ENCODE results near the gene SGTA.

Gene SGTA

DNA sequence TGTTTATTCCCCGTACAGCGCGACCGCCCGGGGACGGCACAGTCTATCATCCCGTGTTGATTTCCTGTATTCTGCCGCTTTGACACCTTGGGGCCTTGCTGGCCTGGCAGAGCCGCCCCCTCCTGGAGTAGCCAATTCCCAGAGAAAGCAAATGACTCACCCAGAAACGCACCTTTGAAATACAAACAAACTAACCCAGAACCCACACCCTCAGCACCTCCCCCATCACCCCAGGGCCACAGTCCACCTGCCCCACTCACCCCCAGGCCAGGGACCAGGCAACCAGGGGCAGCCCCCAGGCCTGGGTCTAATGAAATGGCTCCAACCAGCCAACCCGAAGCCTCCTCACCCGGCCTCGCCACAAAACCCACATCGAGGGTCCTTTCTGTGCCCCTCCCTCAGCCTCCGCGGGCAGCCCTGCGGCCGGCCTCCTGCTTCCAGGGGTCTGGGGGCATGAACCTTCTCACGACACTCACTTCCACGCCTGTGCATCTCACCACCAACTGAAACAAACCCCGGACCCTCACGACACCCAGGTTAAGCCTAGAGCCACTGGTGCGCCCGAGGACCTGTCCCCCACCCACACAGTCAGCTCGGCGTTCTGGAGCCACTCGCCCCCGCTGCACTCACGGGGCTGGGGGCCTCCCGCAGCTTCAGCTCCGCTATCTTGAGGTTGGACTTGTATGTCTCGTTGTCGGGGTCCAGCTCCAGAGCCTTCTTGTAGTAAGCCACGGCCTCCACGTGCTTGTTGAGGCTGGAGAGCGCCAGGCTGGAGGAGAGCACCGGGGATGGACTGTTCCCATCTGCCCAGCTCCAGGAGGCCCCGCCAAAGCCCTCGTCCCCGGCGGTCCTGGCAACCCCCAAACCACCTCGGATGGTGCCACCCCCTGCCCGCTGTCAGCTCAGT is 20.9 kb downstream of the SGTA start:
- TF ChIP-seq ZNF274 (IDR thresholded peaks at IDR 0.05; ENCODE audit: low read depth, low read length): no peak

DNA sequence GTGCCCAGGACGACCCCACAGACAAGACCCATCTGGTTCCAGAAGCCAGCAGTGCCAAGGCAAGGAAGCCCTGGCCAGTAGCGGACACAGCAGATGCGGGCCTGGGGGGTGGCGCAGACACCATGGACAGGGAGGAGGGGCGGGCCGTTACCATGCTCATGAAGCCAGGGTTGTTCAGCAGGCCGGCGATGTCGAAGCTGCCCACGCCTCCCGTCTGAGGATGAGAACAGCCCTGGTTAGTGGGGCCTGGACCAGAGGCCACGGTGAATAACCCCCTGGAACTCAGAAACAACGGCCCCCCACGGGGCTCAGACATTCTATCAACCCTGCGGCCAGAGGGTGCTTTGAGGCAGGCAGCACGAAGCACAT is 21.8 kb downstream of the SGTA start:
- no peak overlapping the region for H3K4me3 ChIP-seq (ENCODE audit: low read length)
- no peak for TF ChIP-seq ZNF274 (IDR thresholded peaks at IDR 0.05; ENCODE audit: low read depth, low read length)

More for the DNA sequence above, 20.9 kb downstream of the SGTA start:
- H3K4me3 ChIP-seq (ENCODE audit: low read length): no peak overlapping the region

DNA sequence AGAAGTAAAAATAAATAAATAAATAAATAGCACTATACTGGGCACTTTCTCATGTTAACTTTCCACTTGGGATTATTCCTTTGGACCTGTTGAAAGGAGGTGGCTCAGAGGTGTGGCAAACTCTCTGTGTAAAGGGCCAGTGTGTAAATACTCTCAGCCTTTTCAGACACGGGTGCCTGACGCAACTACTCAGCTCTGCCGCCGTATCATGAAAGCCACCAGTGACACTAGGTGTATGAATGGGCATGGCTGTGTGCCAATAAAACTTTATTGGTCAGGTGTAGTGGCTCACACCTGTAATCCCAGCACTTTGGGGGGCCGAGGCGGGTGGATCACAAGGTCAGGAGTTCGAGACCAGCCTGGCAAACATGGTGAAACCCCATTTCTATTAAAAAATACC is 23.1 kb downstream of the SGTA start:
- TF ChIP-seq ZNF274 (IDR thresholded peaks at IDR 0.05; ENCODE audit: low read depth, low read length): no peak
- H3K4me3 ChIP-seq (ENCODE audit: low read length): no peak overlapping the region

DNA sequence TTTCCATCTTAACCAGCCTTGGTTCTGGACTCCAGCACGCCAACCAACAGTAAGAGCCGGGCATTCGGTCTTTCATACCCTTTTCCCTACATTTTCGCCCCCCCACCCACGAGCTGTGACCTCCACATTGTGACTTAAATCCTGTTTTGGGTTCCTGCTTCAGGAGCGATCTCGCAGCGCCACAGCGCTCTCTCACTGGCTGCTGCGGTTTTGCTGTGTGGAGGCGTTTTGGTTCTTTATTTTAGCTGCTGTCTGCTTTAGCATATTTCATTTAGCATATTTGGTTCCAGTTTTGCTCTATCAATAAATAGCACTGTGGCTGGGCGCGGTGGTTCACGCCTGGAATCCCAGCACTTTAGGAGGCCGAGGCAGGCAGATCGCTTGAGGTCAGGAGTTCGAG is 23.7 kb downstream of the SGTA start:
- no peak overlapping the region for H3K4me3 ChIP-seq (ENCODE audit: low read length)
- TF ChIP-seq ZNF274 (IDR thresholded peaks at IDR 0.05; ENCODE audit: low read depth, low read length): no peak

DNA sequence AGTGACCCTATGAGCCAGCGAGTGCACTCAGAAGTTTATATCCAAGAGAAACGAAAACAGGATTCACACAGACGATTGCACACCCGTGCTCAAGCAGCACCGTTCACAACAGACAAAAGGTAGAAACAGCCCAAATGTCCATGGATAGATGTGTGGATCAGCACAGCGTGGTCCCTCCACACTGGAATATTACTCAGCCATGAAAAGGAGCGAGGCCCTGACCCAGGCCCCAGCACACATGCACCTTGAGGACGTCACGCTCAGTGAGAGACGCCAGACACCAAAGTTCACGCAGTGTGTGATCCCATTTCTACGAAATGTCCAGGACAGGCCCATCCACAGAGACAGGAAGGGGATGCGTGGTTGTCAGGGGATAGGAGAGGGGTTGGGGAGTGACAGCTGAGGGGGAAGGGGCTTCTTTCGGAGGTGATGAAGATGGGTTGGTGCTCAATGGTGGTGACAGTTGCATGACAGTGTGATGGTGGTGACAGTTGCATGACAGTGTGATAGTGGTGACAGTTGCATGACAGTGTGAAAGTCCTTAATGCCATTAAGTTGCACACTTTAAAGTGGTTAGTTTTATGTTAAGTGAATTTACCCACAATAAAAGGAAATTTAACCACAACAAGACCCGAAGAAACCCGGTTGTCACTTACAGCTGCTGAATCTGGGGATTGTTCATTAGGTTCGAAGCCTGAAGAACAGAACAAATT is 24.3 kb downstream of the SGTA start:
- no peak overlapping the region for H3K4me3 ChIP-seq (ENCODE audit: low read length)
- no peak for TF ChIP-seq ZNF274 (IDR thresholded peaks at IDR 0.05; ENCODE audit: low read depth, low read length)

DNA sequence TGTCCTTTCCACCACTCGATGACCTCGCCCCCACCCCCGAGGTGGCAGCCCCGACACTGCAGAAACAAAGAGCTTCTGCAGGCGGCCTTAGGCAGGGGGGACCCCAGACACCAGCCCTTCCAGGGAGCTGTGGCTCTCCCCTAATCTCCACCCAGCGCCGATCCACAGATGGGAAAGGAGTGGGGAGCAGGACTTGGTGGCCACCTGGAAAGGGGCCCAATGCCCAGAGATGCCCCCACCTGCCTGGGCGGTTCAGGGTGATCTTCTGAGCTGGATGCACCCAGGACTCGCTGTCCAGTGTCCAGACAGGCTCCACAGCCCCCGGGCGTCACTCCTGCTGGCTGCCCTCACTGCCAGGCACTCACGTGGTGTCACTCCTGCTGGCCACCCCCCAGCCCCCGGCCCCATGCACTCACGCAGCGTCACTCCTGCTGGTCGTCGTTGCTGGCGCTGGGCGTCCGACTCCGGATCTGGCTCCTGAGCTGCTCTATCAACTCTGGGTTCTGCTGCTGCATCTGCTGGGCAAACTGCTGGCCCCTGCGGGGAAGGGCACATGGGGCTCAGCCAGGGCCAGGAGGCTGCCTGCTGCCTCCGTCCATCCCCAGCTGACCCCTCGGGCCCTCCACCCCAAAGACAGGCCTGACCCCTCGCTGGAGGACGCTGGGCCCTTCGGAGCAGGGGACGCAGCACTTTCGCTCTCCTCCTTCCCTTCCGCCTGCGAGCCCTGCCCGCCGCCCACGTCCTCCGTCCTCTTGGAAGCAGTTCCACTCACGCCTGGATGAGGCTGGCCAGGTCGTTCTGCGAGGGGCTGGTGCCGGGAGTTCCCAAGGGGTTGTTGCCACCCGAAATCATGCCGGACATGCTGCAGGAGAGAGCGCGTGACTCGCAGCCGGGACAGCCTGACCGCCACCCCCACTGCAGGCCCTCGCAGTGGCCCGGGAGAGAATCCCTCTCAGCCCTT is 25.9 kb downstream of the SGTA start:
- TF ChIP-seq ZNF274 (IDR thresholded peaks at IDR 0.05; ENCODE audit: low read depth, low read length): no peak

DNA sequence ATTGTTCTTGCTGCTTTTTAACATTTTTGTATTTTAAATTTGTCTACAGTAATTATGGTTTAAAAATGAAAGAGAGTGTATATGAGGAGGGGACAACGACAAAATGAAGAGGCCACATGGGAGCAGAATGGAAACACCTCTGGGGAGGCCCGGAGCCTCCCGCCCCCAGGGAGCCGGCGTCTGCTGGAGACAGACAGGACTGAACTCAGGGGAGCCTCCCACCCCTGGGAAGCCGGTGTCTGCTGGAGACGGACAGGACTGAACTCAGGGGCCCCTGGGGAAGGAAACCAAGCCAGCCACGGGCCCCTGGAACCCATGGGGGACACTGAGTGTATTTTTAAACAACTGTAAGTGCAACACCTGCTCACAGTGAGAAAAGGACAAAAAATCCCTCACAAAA is 26.6 kb downstream of the SGTA start:
- TF ChIP-seq ZNF274 (IDR thresholded peaks at IDR 0.05; ENCODE audit: low read depth, low read length): no peak
- no peak overlapping the region for H3K4me3 ChIP-seq (ENCODE audit: low read length)

More for the DNA sequence above, 25.9 kb downstream of the SGTA start:
- no peak overlapping the region for H3K4me3 ChIP-seq (ENCODE audit: low read length)

DNA sequence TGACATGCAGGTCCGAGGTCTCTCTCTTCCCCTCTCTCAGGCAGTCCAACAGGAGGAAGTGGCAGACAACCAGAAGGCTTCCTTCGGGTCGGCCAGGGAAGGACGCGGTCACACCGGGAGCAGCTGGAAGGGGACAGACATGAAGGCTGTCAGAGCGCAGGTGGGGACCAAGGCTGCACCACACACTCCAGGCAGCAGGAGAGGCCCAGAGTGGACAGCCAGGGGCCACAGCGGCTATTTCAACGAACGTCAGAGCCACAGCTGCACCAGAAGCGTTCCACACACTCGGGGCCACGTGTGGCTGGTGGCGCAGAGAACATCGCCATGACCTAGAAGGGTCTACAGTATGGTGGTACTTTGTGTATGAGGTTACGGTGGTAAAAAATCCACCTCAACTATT is 27.3 kb downstream of the SGTA start:
- no peak overlapping the region for H3K4me3 ChIP-seq (ENCODE audit: low read length)
- no peak for TF ChIP-seq ZNF274 (IDR thresholded peaks at IDR 0.05; ENCODE audit: low read depth, low read length)

DNA sequence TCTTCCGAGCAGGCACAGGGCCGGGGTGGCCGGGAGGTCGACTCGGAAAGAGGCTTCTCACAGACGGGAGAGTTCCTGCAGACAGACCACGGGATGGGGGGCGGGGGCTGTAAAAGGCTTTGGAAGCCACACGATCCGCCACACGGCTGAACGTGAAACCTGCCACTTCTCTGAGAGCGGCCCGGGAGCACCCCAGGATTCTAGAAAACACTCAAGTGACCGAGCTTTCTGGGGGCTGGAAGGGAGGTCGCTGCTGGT is 27.7 kb downstream of the SGTA start:
- H3K4me3 ChIP-seq (ENCODE audit: low read length): no peak overlapping the region
- no peak for TF ChIP-seq ZNF274 (IDR thresholded peaks at IDR 0.05; ENCODE audit: low read depth, low read length)

DNA sequence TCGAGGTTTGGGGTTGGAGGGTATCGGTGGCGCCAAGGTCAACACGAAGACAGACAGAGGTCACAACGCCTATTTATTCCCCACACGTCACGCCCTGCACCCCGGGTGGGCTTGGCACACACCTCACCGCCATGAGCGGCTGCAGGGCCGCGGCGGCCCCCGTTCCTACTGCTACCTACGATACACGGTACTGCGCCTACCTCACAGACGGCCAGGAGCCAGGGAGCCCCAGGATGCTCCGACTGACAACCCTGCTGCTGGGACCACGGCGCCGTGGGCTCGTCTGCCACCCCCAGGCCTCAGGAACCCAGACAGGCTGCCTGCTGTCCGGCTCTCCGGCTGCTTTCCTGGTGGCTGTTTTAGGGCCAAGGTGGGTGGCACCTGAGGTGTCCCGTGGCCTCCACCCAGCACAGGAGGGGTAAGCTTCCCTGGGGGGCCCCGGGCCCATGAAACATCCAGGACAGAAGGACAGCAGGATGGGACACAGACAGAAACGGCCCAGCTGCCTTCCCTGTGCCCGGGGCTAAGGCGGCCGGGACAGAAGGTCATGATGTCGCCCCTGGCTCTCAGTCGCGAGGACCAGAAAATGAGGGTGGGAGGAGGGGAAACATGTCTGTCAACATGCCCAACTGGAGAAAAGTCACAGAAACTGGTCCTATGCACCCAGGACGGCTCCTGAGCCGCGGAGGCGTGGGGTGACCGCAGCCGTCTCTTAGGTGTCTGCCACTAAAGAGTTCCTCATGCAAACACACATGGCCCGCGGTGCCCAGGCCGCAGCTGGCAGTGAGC is 28.2 kb downstream of the SGTA start:
- H3K4me3 ChIP-seq (ENCODE audit: low read length): no peak overlapping the region
- TF ChIP-seq ZNF274 (IDR thresholded peaks at IDR 0.05; ENCODE audit: low read depth, low read length): no peak

DNA sequence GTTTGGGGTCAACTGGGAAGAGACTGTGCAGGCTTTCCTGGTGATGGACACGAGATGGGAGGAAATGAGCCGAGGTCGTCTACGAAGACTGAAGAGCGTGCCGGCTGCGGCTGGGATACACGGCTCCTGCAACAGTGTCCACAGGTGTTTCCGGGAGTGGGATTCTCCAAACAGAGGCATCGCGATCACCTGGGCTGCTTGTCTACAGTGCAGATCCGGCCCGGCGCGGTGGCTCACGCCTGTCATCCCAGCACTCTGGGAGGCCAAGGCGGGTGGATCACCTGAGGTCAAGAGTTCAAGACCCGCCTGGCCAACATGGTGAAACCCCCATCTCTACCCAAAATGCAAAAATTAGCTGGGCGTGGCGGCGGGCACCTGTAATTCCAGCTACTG is 31.6 kb downstream of the SGTA start:
- no peak overlapping the region for H3K4me3 ChIP-seq (ENCODE audit: low read length)
- TF ChIP-seq ZNF274 (IDR thresholded peaks at IDR 0.05; ENCODE audit: low read depth, low read length): no peak

DNA sequence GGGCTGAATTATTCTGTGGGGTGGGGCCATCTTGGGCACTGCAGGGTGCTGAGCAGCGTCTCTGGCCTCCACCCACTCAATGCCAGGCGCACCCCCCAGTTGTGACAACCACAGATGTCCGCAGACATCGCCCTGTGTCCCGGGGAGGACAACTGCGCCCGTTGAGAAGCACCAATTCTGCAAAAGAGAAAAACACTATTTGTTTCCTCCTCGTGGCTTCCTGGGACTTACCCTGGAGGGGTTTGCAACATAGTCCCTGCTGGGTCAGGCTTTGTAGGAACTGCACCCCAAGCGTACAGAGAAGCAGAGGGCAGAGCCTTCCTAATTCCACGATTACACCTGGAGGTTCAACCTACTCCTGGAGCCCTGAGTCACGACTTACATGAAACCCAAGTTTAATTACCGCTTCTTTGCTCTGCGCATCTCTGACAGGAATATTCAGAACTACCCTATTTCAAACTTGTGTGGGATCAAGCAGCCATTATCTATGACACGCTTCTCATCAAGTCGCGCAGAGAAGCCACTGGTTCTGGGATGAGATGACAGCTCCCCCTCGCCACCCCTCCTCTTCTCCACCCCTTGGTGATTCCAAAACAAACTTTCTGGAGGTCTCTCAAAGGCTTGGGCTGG is 32.1 kb downstream of the SGTA start:
- no peak for TF ChIP-seq ZNF274 (IDR thresholded peaks at IDR 0.05; ENCODE audit: low read depth, low read length)
- H3K4me3 ChIP-seq (ENCODE audit: low read length): no peak overlapping the region

DNA sequence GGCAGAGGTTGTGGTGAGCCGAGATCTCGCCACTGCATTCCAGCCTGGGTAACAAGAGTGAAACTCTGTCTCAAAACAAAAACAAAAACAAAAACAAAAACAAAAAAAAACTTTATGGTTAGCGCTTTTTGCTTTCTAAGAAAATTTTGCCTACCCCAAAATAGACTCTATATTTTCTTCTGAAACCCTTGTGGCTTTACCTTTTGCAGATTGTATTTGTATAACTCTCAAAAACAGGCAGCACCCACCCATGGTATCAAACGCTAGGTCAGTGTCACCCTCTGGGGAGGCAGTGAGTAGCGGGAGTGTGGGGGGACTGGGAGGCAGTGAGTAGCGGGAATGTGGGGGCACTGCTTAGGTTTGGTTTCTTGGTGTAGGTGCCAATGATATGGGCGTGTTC is 35.7 kb downstream of the SGTA start:
- TF ChIP-seq ZNF274 (IDR thresholded peaks at IDR 0.05; ENCODE audit: low read depth, low read length): no peak
- no peak overlapping the region; the same call in 1 of the 2 replicates for H3K4me3 ChIP-seq (ENCODE audit: low read length)
